IMR-90 (cell line): ENCODE results near the gene FNIP1. TPM values are rescaled to one million over a fixed set of nuclear protein-coding genes. Genes with fewer than 3 reads are reported as not detected.
A peak's percentile ranks its signal among the peaks of the same experiment; 100 is the strongest.

Experiments used
- ATAC-seq: fragments of 200-7000 bp; cut with Tn5 transposase; 2 replicates; pipeline ENCODE4 v1.9.1; 2020; ENCODE audit warnings: low read depth, mild to moderate bottlenecking, moderate library complexity
- BruUV-seq: library from RNA; stranded (reverse); fragments of 400-500 nt; replicated peaks from 2 replicates; lab custom pipeline; 2021; lab: Mats Ljungman, UMichigan
- CTCF ChIA-PET: fragments of 300-600 bp; formaldehyde crosslinking; extraction: SDS; loops from one replicate; lab custom pipeline; 2021; ENCODE audit warnings: antibody characterized with exemption; lab: Yijun Ruan, JAX
- POLR2A ChIA-PET: fragments of 300-600 bp; sonication (Branson Sonifier 250); formaldehyde crosslinking; loops from one replicate; lab custom pipeline; 2022; ENCODE audit warnings: antibody characterized with exemption; ENCODE audit not compliant: unreplicated experiment; lab: Charles Lee
- DNase-seq: peaks from one replicate; pipeline ENCODE4 v3.0.0; 2013
- H2AFZ ChIP-seq: replicated peaks from 2 replicates; pipeline ENCODE3; 2013; ENCODE audit warnings: low read length, mild to moderate bottlenecking; ENCODE audit not compliant: poor library complexity
- H2AK5ac ChIP-seq: 2 replicates; pipeline ENCODE4 v1.6.1; 2013; ENCODE audit warnings: low read depth, low read length, inconsistent platforms
- H2AK9ac ChIP-seq: replicated peaks from 2 replicates; pipeline ENCODE3; 2013; ENCODE audit warnings: mild to moderate bottlenecking, low read depth, low read length, moderate library complexity; ENCODE audit not compliant: poor library complexity
- H2BK120ac ChIP-seq: 2 replicates; pipeline ENCODE4 v1.6.1; 2013; ENCODE audit warnings: low read depth, low read length, inconsistent platforms
- H2BK15ac ChIP-seq: 3 replicates; pipeline ENCODE4 v1.6.1; 2013; ENCODE audit warnings: low read depth, low read length, inconsistent platforms
- H2BK20ac ChIP-seq: 2 replicates; pipeline ENCODE4 v1.6.1; 2013; ENCODE audit warnings: low read depth, mild to moderate bottlenecking, inconsistent platforms, low read length, moderate library complexity
- H2BK5ac ChIP-seq: 2 replicates; pipeline ENCODE4 v1.6.1; 2013; ENCODE audit warnings: mild to moderate bottlenecking, low read depth, low read length, inconsistent platforms; ENCODE audit not compliant: poor library complexity, severe bottlenecking
- H3K14ac ChIP-seq: replicated peaks from 2 replicates; pipeline ENCODE4 v1.6.1; 2013; ENCODE audit warnings: low read depth, low read length, inconsistent platforms
- H3K18ac ChIP-seq: 2 replicates; pipeline ENCODE4 v1.6.1; 2013; ENCODE audit warnings: low read depth, low read length, control low read depth
- H3K23ac ChIP-seq: 2 replicates; pipeline ENCODE4 v1.6.1; 2013; ENCODE audit warnings: low read depth, low read length, inconsistent platforms
- H3K27ac ChIP-seq: 2 replicates; pipeline ENCODE4 v1.5.1; 2013; ENCODE audit warnings: mild to moderate bottlenecking, control low read depth, low read length; ENCODE audit not compliant: insufficient read depth
- H3K27me3 ChIP-seq: 2 replicates; pipeline ENCODE4 v1.6.1; 2013; ENCODE audit warnings: low read length; ENCODE audit not compliant: control insufficient read depth, insufficient read depth
- H3K36me3 ChIP-seq: 2 replicates; pipeline ENCODE4 v1.6.1; 2013; ENCODE audit warnings: low read length, mixed read lengths; ENCODE audit not compliant: control insufficient read depth, insufficient read depth
- H3K4ac ChIP-seq: 2 replicates; pipeline ENCODE4 v1.6.1; 2013; ENCODE audit warnings: low read depth, low read length, inconsistent platforms
- H3K4me1 ChIP-seq: 2 replicates; pipeline ENCODE4 v1.6.1; 2013; ENCODE audit warnings: low read length, mixed read lengths; ENCODE audit not compliant: control insufficient read depth, insufficient read depth
- H3K4me2 ChIP-seq: 2 replicates; pipeline ENCODE4 v1.6.1; 2013; ENCODE audit warnings: low read depth, mild to moderate bottlenecking, control low read depth, low read length, moderate library complexity
- H3K4me3 ChIP-seq: 2 replicates; pipeline ENCODE4 v1.5.1; 2013; ENCODE audit warnings: low read depth, mild to moderate bottlenecking, control low read depth, low read length, moderate library complexity; ENCODE audit not compliant: insufficient read depth
- H3K56ac ChIP-seq: 2 replicates; pipeline ENCODE4 v1.6.1; 2013; ENCODE audit warnings: low read length, inconsistent platforms; ENCODE audit not compliant: insufficient read depth; ENCODE audit errors: extremely low read depth
- H3K79me1 ChIP-seq, 2 experiments: 2 replicates each; pipeline ENCODE4 v1.6.1; 2013; ENCODE audit warnings: low read length in 2 of 2, inconsistent platforms in 1 of 2, low read depth in 1 of 2
- H3K9ac ChIP-seq: 2 replicates; pipeline ENCODE4 v1.6.1; 2013; ENCODE audit warnings: low read depth, low read length, control low read depth
- H3K9me1 ChIP-seq: 2 replicates; pipeline ENCODE4 v1.6.1; 2013; ENCODE audit warnings: low read length, inconsistent platforms; ENCODE audit not compliant: insufficient read depth
- H3K9me3 ChIP-seq: 2 replicates; pipeline ENCODE4 v1.6.1; 2013; ENCODE audit warnings: low read length; ENCODE audit not compliant: control insufficient read depth, insufficient read depth
- H4K20me1 ChIP-seq: 2 replicates; pipeline ENCODE4 v1.6.1; 2013; ENCODE audit warnings: low read length, inconsistent platforms; ENCODE audit not compliant: insufficient read depth
- H4K5ac ChIP-seq: 2 replicates; pipeline ENCODE4 v1.6.1; 2013; ENCODE audit warnings: mild to moderate bottlenecking, low read depth, low read length, control low read depth
- H4K8ac ChIP-seq, 2 experiments: 2 replicates each; pipeline ENCODE4 v1.6.1; 2013; ENCODE audit warnings: low read depth in 2 of 2, low read length in 2 of 2, control low read depth in 1 of 2, inconsistent platforms in 1 of 2
- H4K91ac ChIP-seq: 2 replicates; pipeline ENCODE4 v1.6.1; 2013; ENCODE audit warnings: low read depth, low read length, inconsistent platforms; ENCODE audit not compliant: insufficient read depth
- BHLHE40 ChIP-seq: fragments of 150-350 bp; IDR thresholded peaks from 2 replicates; pipeline ENCODE4 v1.6.1; 2016; ENCODE audit warnings: mild to moderate bottlenecking, low read depth, low read length
- CEBPB ChIP-seq: IDR thresholded peaks from 2 replicates; pipeline ENCODE4 v1.6.1; 2012; ENCODE audit warnings: low read depth, low read length, improper control_type of control experiment
- CHD1 ChIP-seq: IDR thresholded peaks from 2 replicates; pipeline ENCODE4 v1.6.1; 2012; ENCODE audit warnings: low read depth, low read length, improper control_type of control experiment
- FOS ChIP-seq: fragments of 150-350 bp; IDR thresholded peaks from 2 replicates; pipeline ENCODE4 v1.6.1; 2016; ENCODE audit warnings: low read depth, low read length
- MAFK ChIP-seq: IDR thresholded peaks from 2 replicates; pipeline ENCODE4 v1.6.1; 2012; ENCODE audit warnings: low read depth, low read length, improper control_type of control experiment
- MAZ ChIP-seq: IDR thresholded peaks from 2 replicates; pipeline ENCODE4 v1.6.1; 2012; ENCODE audit warnings: low read depth, mild to moderate bottlenecking, low read length, improper control_type of control experiment, moderate library complexity, borderline replicate concordance
- MXI1 ChIP-seq: IDR thresholded peaks from 2 replicates; pipeline ENCODE4 v1.6.1; 2012; ENCODE audit warnings: low read depth, mild to moderate bottlenecking, low read length, moderate library complexity, borderline replicate concordance
- NFE2L2 ChIP-seq: fragments of 150-350 bp; IDR thresholded peaks from 2 replicates; pipeline ENCODE4 v1.6.1; 2016; ENCODE audit warnings: low read depth, mild to moderate bottlenecking, low read length
- POLR2A ChIP-seq: IDR thresholded peaks from 2 replicates; pipeline ENCODE4 v1.6.1; 2012; ENCODE audit warnings: mild to moderate bottlenecking, low read depth, low read length
- RAD21 ChIP-seq: IDR thresholded peaks from 2 replicates; pipeline ENCODE4 v1.6.1; 2012; ENCODE audit warnings: low read length, improper control_type of control experiment
- RCOR1 ChIP-seq: IDR thresholded peaks from 2 replicates; pipeline ENCODE4 v1.6.1; 2012; ENCODE audit warnings: mild to moderate bottlenecking, low read length, improper control_type of control experiment; ENCODE audit not compliant: insufficient replicate concordance
- RFX5 ChIP-seq: IDR thresholded peaks from 2 replicates; pipeline ENCODE4 v1.8.0; 2012; ENCODE audit warnings: low read depth, mild to moderate bottlenecking, low read length, moderate library complexity
- SMC3 ChIP-seq: fragments of 150-350 bp; IDR thresholded peaks from 2 replicates; pipeline ENCODE4 v1.6.1; 2016; ENCODE audit warnings: low read depth, mild to moderate bottlenecking, antibody characterized with exemption, low read length, moderate library complexity
- USF2 ChIP-seq: fragments of 150-350 bp; IDR thresholded peaks from 2 replicates; pipeline ENCODE4 v1.6.1; 2017; ENCODE audit warnings: mild to moderate bottlenecking, antibody characterized with exemption, low read length, low read depth
- WGBS, 2 experiments: methylation state at CpG; one replicate each; pipeline versions ENCODE4 v1.1.5 to v1.1.7; 2013; ENCODE audit warnings: missing lambda C conversion rate in 2 of 2; ENCODE audit not compliant: insufficient read length in 1 of 2; ENCODE audit errors: extremely low coverage in 2 of 2; 5-methylcytosine and 5-hydroxymethylcytosine counted together
- dilution Hi-C: fragments of 300-500 bp; cut with HindIII; formaldehyde crosslinking; loops from one replicate; pipeline ENCODE4 v1.14.3; 2018; ENCODE audit warnings: low sequenced_read_pairs; ENCODE audit not compliant: unreplicated experiment
- in situ Hi-C: fragments of 300-500 bp; cut with MboI; formaldehyde crosslinking; loops from 3 replicates; pipeline ENCODE4 v1.14.3; 2019; ENCODE audit warnings: low sequenced_read_pairs, inconsistent platforms, mixed read lengths
- intact Hi-C: fragments of 100-400 bp; cut with micrococcal nuclease; formaldehyde crosslinking; loops from 2 replicates; pipeline ENCODE4 v1.10.0; 2022
- polyA plus RNA-seq, 3 experiments: library from polyadenylated mRNA; depleted of rRNA; stranded (reverse); fragments of >200 nt; gene quantifications; 2 replicates each; pipeline ENCODE4 v1.2.3, GENCODE V29; 2012; ENCODE audit warnings: low replicate concordance in 1 of 3
- total RNA-seq: library from RNA; depleted of rRNA; stranded (reverse); fragments of >200 nt; gene quantifications from 2 replicates; pipeline ENCODE4 v1.2.3, GENCODE V29; 2012
- TF ChIP-seq, protein P1 (sequence below): fragments of 150-350 bp; IDR thresholded peaks from 2 replicates; pipeline ENCODE4 v1.6.1; 2016; ENCODE audit warnings: low read depth, mild to moderate bottlenecking, low read length, moderate library complexity, borderline replicate concordance

FNIP1 gene
- total and polyA plus RNA-seq, 2 of the 4 experiments (the other 2 are of a cell fraction) = 5.6 to 34.1 TPM

- peak overlapping the region; percentile 16; the same call in 1 of the 3 replicates for H2BK15ac ChIP-seq
- H3K79me1 ChIP-seq = peaks cover 13 to 23% of the 10 kb centered on the region in 2 experiments
- peak overlapping the region; percentile 41 for H4K91ac ChIP-seq
- no peak overlapping the region for H2AK9ac ChIP-seq
- in situ Hi-C loops (no loop called here), dilution Hi-C loops (no loop called here), intact Hi-C loops (loop anchor here (1.0 to 5.0 kb wide), 2 partner anchors 35 to 123 kb away; partner anchors contain the start of gene RAPGEF6)
- H2BK120ac ChIP-seq = peak overlapping the region; percentile 79
- H3K56ac ChIP-seq = peak overlapping the region; percentile 58
- BruUV-seq = TSS peak; percentile 82
- no peak overlapping the region for H3K4me3 ChIP-seq
- ATAC-seq (peak; percentile 91), DNase-seq (peak; percentile 95)
- peak overlapping the region; percentile 55; the same call in 1 of the 2 replicates for H3K23ac ChIP-seq
- H3K14ac ChIP-seq = peak overlapping the region; percentile 66
- peak overlapping the region; percentile 98 for H2BK5ac ChIP-seq
- peaks cover 12% of the 10 kb centered on the region for H3K9me1 ChIP-seq
- peak overlapping the region; percentile 84 for H4K5ac ChIP-seq
- H2AK5ac ChIP-seq = peak overlapping the region; percentile 35; the same call in 1 of the 2 replicates
- peak overlapping the region in 1 of 2 experiments; percentile 72; a peak in 2 of 4 replicates for H4K8ac ChIP-seq
- H3K4ac ChIP-seq = peak overlapping the region; percentile 78
- H3K9ac ChIP-seq = peak overlapping the region; percentile 61
- H3K4me2 ChIP-seq = peak overlapping the region; percentile 80
- peak overlapping the region; percentile 63 for H2BK20ac ChIP-seq
- H2AFZ ChIP-seq = no peak overlapping the region
- H3K27me3 ChIP-seq = no peaks in the 10 kb centered on the region
- H3K4me1 ChIP-seq = peaks cover 20% of the 10 kb centered on the region
- ChIA-PET CTCF (interaction anchor here (0.6 kb wide), 1 partner anchor 525 kb away, joined by 3 read pairs; no protein-coding TSS in a partner anchor), POLR2A (no interaction called here)
- 40% methylated on average over 1 of the region's 2 CpGs; no CpG with 5 or more reads in 1 of the 2 experiments for WGBS, 2 experiments
- peak overlapping the region; percentile 93 for H3K18ac ChIP-seq
- H4K20me1 ChIP-seq = peaks cover 8% of the 10 kb centered on the region; the same call in 1 of the 2 replicates
- H3K27ac ChIP-seq = peak overlapping the region; percentile 97; the same call in 1 of the 2 replicates
- H3K36me3 ChIP-seq = peaks cover 22% of the 10 kb centered on the region
- H3K9me3 ChIP-seq = no peaks in the 10 kb centered on the region
- TF ChIP-seq CEBPB (peak; percentile 95), FOS (0 out of 2 replicates have a peak, but pooled peaks have one; percentile 14), USF2 (peak; percentile 43; the same call in 1 of the 2 replicates), RFX5 (no peak), NFE2L2 (peak; percentile 34; the same call in 1 of the 2 replicates), CHD1 (no peak), RAD21 (no peak), MAZ (no peak), MXI1 (no peak), POLR2A (no peak), SMC3 (no peak), MAFK (peak; percentile 34), RCOR1 (no peak), BHLHE40 (no peak)
- TF ChIP-seq, protein P1, sequence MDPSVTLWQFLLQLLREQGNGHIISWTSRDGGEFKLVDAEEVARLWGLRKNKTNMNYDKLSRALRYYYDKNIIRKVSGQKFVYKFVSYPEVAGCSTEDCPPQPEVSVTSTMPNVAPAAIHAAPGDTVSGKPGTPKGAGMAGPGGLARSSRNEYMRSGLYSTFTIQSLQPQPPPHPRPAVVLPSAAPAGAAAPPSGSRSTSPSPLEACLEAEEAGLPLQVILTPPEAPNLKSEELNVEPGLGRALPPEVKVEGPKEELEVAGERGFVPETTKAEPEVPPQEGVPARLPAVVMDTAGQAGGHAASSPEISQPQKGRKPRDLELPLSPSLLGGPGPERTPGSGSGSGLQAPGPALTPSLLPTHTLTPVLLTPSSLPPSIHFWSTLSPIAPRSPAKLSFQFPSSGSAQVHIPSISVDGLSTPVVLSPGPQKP = no peak
Measured at GRCh38 chr5:131671994-131672655, 124.7 kb downstream of the FNIP1 start.
